SK-N-SH treated with all-trans-retinoic acid at 6 μM for 48 hours (cell line): ENCODE measurements around the gene CFAP74.

Experiments used
- ATAC-seq: fragments of 200-7000 bp; cut with Tn5 transposase; 3 replicates; pipeline ENCODE4 v1.9.1; 2020; ENCODE audit warnings: mild to moderate bottlenecking, moderate library complexity
- ARNTL ChIP-seq: fragments of 450-650 bp; formaldehyde crosslinking; IDR thresholded peaks from 2 replicates; pipeline ENCODE4 v1.5.0; 2020; ENCODE audit warnings: low read depth, mild to moderate bottlenecking, moderate library complexity, borderline replicate concordance
- BACH2 ChIP-seq: fragments of 250-450 bp; sonication (Bioruptor Pico); IDR thresholded peaks from 2 replicates; pipeline ENCODE4 v1.9.0; 2021; ENCODE audit warnings: mild to moderate bottlenecking, borderline replicate concordance
- CREB5 ChIP-seq: fragments of 250-450 bp; sonication (Bioruptor Pico); IDR thresholded peaks from 2 replicates; pipeline ENCODE4 v1.5.1; 2020; ENCODE audit warnings: low read depth, mild to moderate bottlenecking, moderate library complexity
- CSDC2 ChIP-seq: fragments of 250-450 bp; sonication (Bioruptor Pico); IDR thresholded peaks from 2 replicates; pipeline ENCODE4 v1.5.0; 2020; ENCODE audit warnings: mild to moderate bottlenecking, moderate library complexity
- CSRNP3 ChIP-seq: fragments of 250-450 bp; sonication (Bioruptor Pico); IDR thresholded peaks from 2 replicates; pipeline ENCODE4 v1.5.1; 2021; ENCODE audit warnings: mild to moderate bottlenecking, moderate library complexity
- ESRRG ChIP-seq: fragments of 250-450 bp; sonication (Bioruptor Pico); IDR thresholded peaks from 2 replicates; pipeline ENCODE4 v1.6.1; 2021; ENCODE audit warnings: mild to moderate bottlenecking
- GLIS3 ChIP-seq: fragments of 250-450 bp; sonication (Bioruptor Pico); IDR thresholded peaks from 2 replicates; pipeline ENCODE4 v1.5.0; 2020; ENCODE audit warnings: mild to moderate bottlenecking, moderate library complexity
- OSR1 ChIP-seq: fragments of 250-450 bp; sonication (Bioruptor Pico); IDR thresholded peaks from 2 replicates; pipeline ENCODE4 v1.8.0; 2022; ENCODE audit warnings: moderate library complexity, mild to moderate bottlenecking, inconsistent platforms
- PATZ1 ChIP-seq: fragments of 250-450 bp; sonication (Bioruptor Pico); IDR thresholded peaks from 2 replicates; pipeline ENCODE4 v1.8.0; 2020; ENCODE audit warnings: mild to moderate bottlenecking, moderate library complexity, borderline replicate concordance
- POU6F1 ChIP-seq: fragments of 250-450 bp; sonication (Bioruptor Pico); IDR thresholded peaks from 2 replicates; pipeline ENCODE4 v1.8.0; 2021; ENCODE audit warnings: low read depth, mild to moderate bottlenecking, moderate library complexity, borderline replicate concordance
- PPARA ChIP-seq: fragments of 250-450 bp; sonication (Bioruptor Pico); IDR thresholded peaks from 2 replicates; pipeline ENCODE4 v1.5.0; 2020; ENCODE audit warnings: mild to moderate bottlenecking, borderline replicate concordance
- RARB ChIP-seq: fragments of 250-450 bp; sonication (Bioruptor Pico); IDR thresholded peaks from 2 replicates; pipeline ENCODE4 v1.8.0; 2021; ENCODE audit warnings: mild to moderate bottlenecking, moderate library complexity
- TCF4 ChIP-seq: fragments of 250-450 bp; sonication (Bioruptor Pico); IDR thresholded peaks from 2 replicates; pipeline ENCODE4 v1.8.0; 2021; ENCODE audit warnings: mild to moderate bottlenecking, moderate library complexity, borderline replicate concordance
- TOX ChIP-seq: fragments of 250-450 bp; sonication (Bioruptor Pico); IDR thresholded peaks from 2 replicates; pipeline ENCODE4 v1.8.0; 2021; ENCODE audit warnings: mild to moderate bottlenecking, moderate library complexity, borderline replicate concordance
- ZC3H10 ChIP-seq: fragments of 250-450 bp; sonication (Bioruptor Pico); IDR thresholded peaks from 2 replicates; pipeline ENCODE4 v1.5.1; 2021; ENCODE audit warnings: mild to moderate bottlenecking, moderate library complexity
- ZFP3 ChIP-seq: fragments of 250-450 bp; sonication (Bioruptor Pico); IDR thresholded peaks from 2 replicates; pipeline ENCODE4 v1.5.0; 2020; ENCODE audit warnings: mild to moderate bottlenecking, moderate library complexity
- ZFP30 ChIP-seq: fragments of 450-650 bp; formaldehyde crosslinking; IDR thresholded peaks from 2 replicates; pipeline ENCODE4 v1.5.0; 2022; ENCODE audit warnings: mild to moderate bottlenecking, moderate library complexity
- ZNF565 ChIP-seq: fragments of 450-650 bp; formaldehyde crosslinking; conservative IDR thresholded peaks from 2 replicates; pipeline ENCODE4 v1.5.0; 2020; ENCODE audit warnings: low read depth, mild to moderate bottlenecking, moderate library complexity
- ZNF70 ChIP-seq: fragments of 450-650 bp; formaldehyde crosslinking; IDR thresholded peaks from 2 replicates; pipeline ENCODE4 v1.5.0; 2020; ENCODE audit warnings: mild to moderate bottlenecking, moderate library complexity
- ZNF8 ChIP-seq: fragments of 450-650 bp; formaldehyde crosslinking; IDR thresholded peaks from 2 replicates; pipeline ENCODE4 v1.5.0; 2020; ENCODE audit warnings: mild to moderate bottlenecking, moderate library complexity

The CFAP74 gene

GRCh38 chr1:1959840-1960479 lies 43.6 kb downstream of the CFAP74 start:
- peak; percentile 93 for ATAC-seq
- TF ChIP-seq ZNF565 (CRISPR knock-in tag) = no peak

GRCh38 chr1:1959459-1959839 lies 44.1 kb downstream of the CFAP74 start:
- no peak for ATAC-seq
- no peak for TF ChIP-seq ZFP3
- TF ChIP-seq GLIS3 = no peak
- no peak for TF ChIP-seq ARNTL (CRISPR knock-in tag)
- no peak for TF ChIP-seq TOX
- TF ChIP-seq PATZ1 (CRISPR knock-in tag) = no peak
- TF ChIP-seq ZNF565 (CRISPR knock-in tag) = no peak
- TF ChIP-seq ESRRG (CRISPR knock-in tag) = no peak
- no peak for TF ChIP-seq BACH2 (CRISPR knock-in tag)
- TF ChIP-seq RARB (CRISPR knock-in tag) = no peak
- TF ChIP-seq POU6F1 = no peak
- TF ChIP-seq ZNF8 (CRISPR knock-in tag) = no peak

- no peak for ATAC-seq
- TF ChIP-seq RARB (CRISPR knock-in tag) (no peak), OSR1 (CRISPR knock-in tag) (no peak), CSDC2 (no peak), ZFP30 (CRISPR knock-in tag) (no peak), ZNF8 (CRISPR knock-in tag) (no peak), CREB5 (CRISPR knock-in tag) (no peak), PATZ1 (CRISPR knock-in tag) (no peak), TCF4 (CRISPR knock-in tag) (no peak), GLIS3 (no peak), ESRRG (CRISPR knock-in tag) (no peak), ZC3H10 (no peak), ZNF70 (CRISPR knock-in tag) (no peak), POU6F1 (no peak), CSRNP3 (no peak), ARNTL (CRISPR knock-in tag) (no peak), PPARA (no peak), ZFP3 (no peak)
Measured at GRCh38 chr1:1958071-1958541, 45.5 kb downstream of the CFAP74 start.
